ENCODE measurements around the gene UNC5B.

- TF ChIP-seq CTCF (IDR thresholded peaks at IDR 0.05), result no peak
- no peak for TF ChIP-seq POLR2A (IDR thresholded peaks at IDR 0.05)
Observed at GRCh38 chr10:71269301-71270288, 57.2 kb downstream of the UNC5B start.

Data from thyroid gland (tissue), 4 donors.